ENCODE measurements around the gene ARHGEF38.
A peak's percentile ranks its signal among the peaks of the same experiment; 100 is the strongest.

Gene ARHGEF38

DNA sequence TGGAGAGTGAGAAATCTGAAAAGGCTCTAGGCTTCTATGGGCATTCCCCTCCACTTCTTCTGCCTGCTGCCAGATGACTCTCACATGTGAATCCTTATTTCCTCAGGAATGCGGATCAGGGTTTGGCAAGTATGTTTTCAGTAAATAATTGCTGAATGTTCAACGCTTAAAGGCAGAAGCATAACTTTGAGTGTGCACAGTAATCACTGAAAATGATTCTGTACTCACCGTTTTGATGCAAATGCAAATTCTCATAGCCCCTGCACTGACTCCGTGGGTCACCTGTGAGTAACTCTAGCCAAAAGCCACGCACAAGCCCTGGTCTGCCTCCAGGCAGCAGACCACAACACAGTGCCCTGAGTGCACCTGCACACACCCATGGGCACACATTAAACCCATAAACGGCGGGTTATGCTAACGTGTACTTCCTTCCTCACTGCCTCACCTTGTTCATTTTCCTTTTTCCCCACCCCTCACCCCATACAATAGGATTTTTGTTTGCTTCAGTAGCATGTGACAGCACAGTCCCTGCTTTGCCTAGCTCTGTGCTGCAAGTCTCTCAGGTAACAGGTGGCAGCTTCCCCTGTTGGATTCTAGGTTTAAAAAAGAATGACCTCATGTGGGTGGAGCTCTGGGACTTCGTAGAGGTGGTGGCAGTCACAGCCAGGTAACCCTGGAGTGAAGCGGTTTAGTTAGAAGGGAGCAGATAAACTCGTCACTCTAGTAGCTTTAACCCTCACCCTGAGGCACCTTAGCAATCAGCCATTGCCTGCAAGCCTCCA lies at the start of gene ARHGEF38:
ARHGEF38 (plus strand) TSS at position 656 of the 782 bp plus-strand sequence. CDS start 146 bp downstream, outside the sequence.
- Mint-ChIP-seq H3K27ac (peak within 1 kb of the TSS; percentile 96 to 99 (median 99)), H3K9me3 (no peaks in the 10 kb centered on the region), H3K27me3 (ENCODE audit: low read depth) (no peaks in the 10 kb centered on the region), H3K36me3 (ENCODE audit: low read depth) (no peaks in the 10 kb centered on the region), H3K4me1 (peaks cover 16% of the 10 kb centered on the region), H3K4me3 (peak within 1 kb of the TSS; percentile 37 to 60 (median 54))
- TF ChIP-seq, protein P1, sequence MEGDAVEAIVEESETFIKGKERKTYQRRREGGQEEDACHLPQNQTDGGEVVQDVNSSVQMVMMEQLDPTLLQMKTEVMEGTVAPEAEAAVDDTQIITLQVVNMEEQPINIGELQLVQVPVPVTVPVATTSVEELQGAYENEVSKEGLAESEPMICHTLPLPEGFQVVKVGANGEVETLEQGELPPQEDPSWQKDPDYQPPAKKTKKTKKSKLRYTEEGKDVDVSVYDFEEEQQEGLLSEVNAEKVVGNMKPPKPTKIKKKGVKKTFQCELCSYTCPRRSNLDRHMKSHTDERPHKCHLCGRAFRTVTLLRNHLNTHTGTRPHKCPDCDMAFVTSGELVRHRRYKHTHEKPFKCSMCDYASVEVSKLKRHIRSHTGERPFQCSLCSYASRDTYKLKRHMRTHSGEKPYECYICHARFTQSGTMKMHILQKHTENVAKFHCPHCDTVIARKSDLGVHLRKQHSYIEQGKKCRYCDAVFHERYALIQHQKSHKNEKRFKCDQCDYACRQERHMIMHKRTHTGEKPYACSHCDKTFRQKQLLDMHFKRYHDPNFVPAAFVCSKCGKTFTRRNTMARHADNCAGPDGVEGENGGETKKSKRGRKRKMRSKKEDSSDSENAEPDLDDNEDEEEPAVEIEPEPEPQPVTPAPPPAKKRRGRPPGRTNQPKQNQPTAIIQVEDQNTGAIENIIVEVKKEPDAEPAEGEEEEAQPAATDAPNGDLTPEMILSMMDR (IDR thresholded peaks at IDR 0.05; ENCODE audit: unreplicated experiment in 3 of 3), result no peak

- Mint-ChIP-seq H3K4me1 (no peaks in the 10 kb centered on the region), H3K36me3 (ENCODE audit: low read depth) (no peaks in the 10 kb centered on the region), H3K9me3 (no peaks in the 10 kb centered on the region), H3K27me3 (ENCODE audit: low read depth) (no peaks in the 10 kb centered on the region), H3K27ac (no peak overlapping the region), H3K4me3 (no peak overlapping the region)
- TF ChIP-seq, protein P1 (IDR thresholded peaks at IDR 0.05; ENCODE audit: unreplicated experiment in 3 of 3), result no peak
Measured at GRCh38 chr4:105503484-105503883, 48.9 kb upstream of the ARHGEF38 start.

GRCh38 chr4:105504744-105505143 lies 47.7 kb upstream of the ARHGEF38 start:
- TF ChIP-seq, protein P1 (IDR thresholded peaks at IDR 0.05; ENCODE audit: unreplicated experiment in 3 of 3), result no peak
- Mint-ChIP-seq H3K27ac (no peak overlapping the region), H3K9me3 (no peaks in the 10 kb centered on the region), H3K36me3 (ENCODE audit: low read depth) (no peaks in the 10 kb centered on the region), H3K4me1 (no peaks in the 10 kb centered on the region), H3K4me3 (no peak overlapping the region), H3K27me3 (ENCODE audit: low read depth) (no peaks in the 10 kb centered on the region)

DNA sequence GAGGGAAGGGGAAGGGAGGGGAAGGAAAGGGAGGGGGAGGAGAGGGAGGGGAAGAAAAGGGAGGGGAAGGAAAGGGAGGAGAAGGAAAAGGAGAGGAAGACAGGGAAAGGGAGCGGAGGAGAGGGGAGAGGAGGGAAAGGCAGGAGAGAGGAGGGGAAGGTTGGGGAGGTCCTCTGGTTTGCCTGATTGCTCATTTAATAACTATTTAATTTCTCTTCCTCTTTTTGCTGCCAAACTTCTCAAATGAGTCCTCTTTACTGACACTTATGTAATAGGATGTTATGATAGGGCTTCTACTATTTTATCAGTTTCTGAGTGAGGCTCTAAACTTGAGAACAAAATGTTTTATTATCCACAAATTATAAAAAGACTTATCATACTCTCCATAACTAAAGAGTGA lies 43.1 kb upstream of the ARHGEF38 start:
- Mint-ChIP-seq H3K36me3 (ENCODE audit: low read depth) (no peaks in the 10 kb centered on the region), H3K27ac (no peak overlapping the region), H3K27me3 (ENCODE audit: low read depth) (no peaks in the 10 kb centered on the region), H3K4me3 (no peak overlapping the region), H3K4me1 (no peaks in the 10 kb centered on the region), H3K9me3 (peaks cover 22% of the 10 kb centered on the region)
- TF ChIP-seq, protein P1 (IDR thresholded peaks at IDR 0.05; ENCODE audit: unreplicated experiment in 3 of 3), result no peak

DNA sequence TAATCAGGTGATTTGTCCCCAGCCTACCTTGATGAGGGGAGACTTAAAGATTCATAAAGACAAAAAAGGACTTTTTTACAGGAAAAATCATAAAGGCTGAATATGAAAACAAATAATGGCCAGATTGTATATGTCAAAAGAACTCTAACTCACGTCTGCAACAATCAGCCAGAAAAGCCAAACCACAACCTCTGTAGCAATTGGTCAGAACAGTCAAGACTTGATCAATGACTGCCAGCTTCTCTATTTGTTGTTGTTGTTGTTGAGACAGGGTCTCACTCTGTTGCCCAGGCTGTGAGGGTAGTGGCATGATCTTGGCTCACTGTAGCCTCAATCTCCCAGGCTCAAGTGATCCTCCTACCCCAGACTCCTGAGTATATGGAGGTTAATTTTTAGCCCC lies 42.7 kb upstream of the ARHGEF38 start:
- Mint-ChIP-seq H3K4me1 (no peaks in the 10 kb centered on the region), H3K9me3 (peaks cover 22% of the 10 kb centered on the region), H3K27me3 (ENCODE audit: low read depth) (no peaks in the 10 kb centered on the region), H3K4me3 (no peak overlapping the region), H3K27ac (no peak overlapping the region), H3K36me3 (ENCODE audit: low read depth) (no peaks in the 10 kb centered on the region)
- TF ChIP-seq, protein P1 (IDR thresholded peaks at IDR 0.05; ENCODE audit: unreplicated experiment in 3 of 3), result no peak

DNA sequence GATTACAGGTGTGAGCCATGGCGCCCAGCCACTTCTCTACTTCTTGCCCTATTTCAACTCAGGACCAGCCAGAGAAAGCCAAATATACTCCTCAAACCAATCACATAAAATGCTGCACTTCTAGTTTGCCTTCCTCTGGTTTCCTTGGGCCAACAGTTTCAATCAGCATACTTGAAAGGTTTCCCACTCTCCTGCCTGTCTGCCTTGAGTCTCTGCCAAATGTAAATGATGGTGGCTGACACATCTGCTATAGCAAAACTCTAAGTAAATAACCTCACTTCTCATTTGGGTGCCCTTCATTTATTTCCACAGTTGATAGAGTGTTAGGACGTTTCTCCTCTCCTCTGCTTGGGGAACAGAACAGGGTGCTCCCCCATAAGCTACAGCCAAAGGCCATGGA lies 42.2 kb upstream of the ARHGEF38 start:
- TF ChIP-seq, protein P1 (IDR thresholded peaks at IDR 0.05; ENCODE audit: unreplicated experiment in 3 of 3), result no peak
- Mint-ChIP-seq H3K4me1 (no peaks in the 10 kb centered on the region), H3K4me3 (no peak overlapping the region), H3K36me3 (ENCODE audit: low read depth) (no peaks in the 10 kb centered on the region), H3K27me3 (ENCODE audit: low read depth) (no peaks in the 10 kb centered on the region), H3K9me3 (peaks cover 26% of the 10 kb centered on the region), H3K27ac (no peak overlapping the region)

Data from nephron (organoid).